HL-60 (cell line): ENCODE results near the gene CFAP61.

Source experiments
- DNase-seq, 2 experiments: peaks; one replicate each; pipeline ENCODE4 v3.0.0-alpha.2; 2010 to 2020; ENCODE audit warnings: low read depth in 1 of 2, low spot score in 1 of 2
- H3K27ac ChIP-seq: fragments of 250-450 bp; sonication (Bioruptor Pico); replicated peaks from 2 replicates; pipeline ENCODE4 v1.5.1; 2020; ENCODE audit warnings: mild to moderate bottlenecking, moderate library complexity
- H3K27me3 ChIP-seq: fragments of 250-450 bp; sonication (Bioruptor Pico); 2 replicates; pipeline ENCODE4 v1.5.1; 2021; ENCODE audit warnings: mild to moderate bottlenecking, moderate library complexity; ENCODE audit not compliant: insufficient read depth, poor library complexity, severe bottlenecking
- H3K4me3 ChIP-seq: replicated peaks from 2 replicates; pipeline ENCODE4 v1.5.1; 2011; ENCODE audit warnings: mild to moderate bottlenecking, control low read depth, low read length; ENCODE audit not compliant: insufficient read depth
- GABPA ChIP-seq: IDR thresholded peaks from 2 replicates; pipeline ENCODE4 v1.6.1; 2012; ENCODE audit warnings: low read depth
- POLR2AphosphoS5 ChIP-seq: IDR thresholded peaks from 2 replicates; pipeline ENCODE4 v1.6.1; 2012; ENCODE audit warnings: low read depth
- SPI1 ChIP-seq: IDR thresholded peaks from 2 replicates; pipeline ENCODE4 v1.6.1; 2012; ENCODE audit warnings: low read depth, mild to moderate bottlenecking, borderline replicate concordance
- TF ChIP-seq, protein P1 (sequence below): IDR thresholded peaks from one replicate; pipeline ENCODE4 v1.5.1; 2011; ENCODE audit warnings: low read length, control low read depth, inconsistent platforms; ENCODE audit not compliant: insufficient read depth
- TF ChIP-seq, protein P2 (sequence below): IDR thresholded peaks from 2 replicates; pipeline ENCODE4 v1.6.1; 2012; ENCODE audit warnings: low read depth; ENCODE audit not compliant: insufficient replicate concordance

CFAP61 gene

DNA sequence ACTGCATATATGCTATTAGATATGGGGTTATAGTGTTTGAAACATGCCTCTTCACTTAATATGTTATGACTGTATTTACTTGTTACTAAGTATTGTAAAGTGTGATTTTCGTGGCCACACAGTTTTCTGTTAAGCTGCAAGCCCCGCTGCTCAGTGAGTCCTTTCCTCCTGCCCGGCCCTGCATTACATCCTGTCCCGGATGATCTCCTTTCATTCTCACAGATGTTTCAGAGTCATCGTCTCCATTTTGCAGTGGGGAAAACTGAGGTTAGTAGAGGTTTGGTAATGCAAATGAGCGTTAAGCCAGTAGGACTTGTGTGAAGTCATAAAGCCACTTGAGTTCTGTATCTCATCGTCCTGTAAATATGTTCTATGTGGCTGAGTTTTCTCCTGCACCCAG is 155.5 kb downstream of the CFAP61 start:
- H3K4me3 ChIP-seq: no peak overlapping the region
- H3K27me3 ChIP-seq: no peaks in the 10 kb centered on the region
- no peak for TF ChIP-seq GABPA
- TF ChIP-seq, protein P1, sequence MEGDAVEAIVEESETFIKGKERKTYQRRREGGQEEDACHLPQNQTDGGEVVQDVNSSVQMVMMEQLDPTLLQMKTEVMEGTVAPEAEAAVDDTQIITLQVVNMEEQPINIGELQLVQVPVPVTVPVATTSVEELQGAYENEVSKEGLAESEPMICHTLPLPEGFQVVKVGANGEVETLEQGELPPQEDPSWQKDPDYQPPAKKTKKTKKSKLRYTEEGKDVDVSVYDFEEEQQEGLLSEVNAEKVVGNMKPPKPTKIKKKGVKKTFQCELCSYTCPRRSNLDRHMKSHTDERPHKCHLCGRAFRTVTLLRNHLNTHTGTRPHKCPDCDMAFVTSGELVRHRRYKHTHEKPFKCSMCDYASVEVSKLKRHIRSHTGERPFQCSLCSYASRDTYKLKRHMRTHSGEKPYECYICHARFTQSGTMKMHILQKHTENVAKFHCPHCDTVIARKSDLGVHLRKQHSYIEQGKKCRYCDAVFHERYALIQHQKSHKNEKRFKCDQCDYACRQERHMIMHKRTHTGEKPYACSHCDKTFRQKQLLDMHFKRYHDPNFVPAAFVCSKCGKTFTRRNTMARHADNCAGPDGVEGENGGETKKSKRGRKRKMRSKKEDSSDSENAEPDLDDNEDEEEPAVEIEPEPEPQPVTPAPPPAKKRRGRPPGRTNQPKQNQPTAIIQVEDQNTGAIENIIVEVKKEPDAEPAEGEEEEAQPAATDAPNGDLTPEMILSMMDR: no peak
- TF ChIP-seq, protein P2, sequence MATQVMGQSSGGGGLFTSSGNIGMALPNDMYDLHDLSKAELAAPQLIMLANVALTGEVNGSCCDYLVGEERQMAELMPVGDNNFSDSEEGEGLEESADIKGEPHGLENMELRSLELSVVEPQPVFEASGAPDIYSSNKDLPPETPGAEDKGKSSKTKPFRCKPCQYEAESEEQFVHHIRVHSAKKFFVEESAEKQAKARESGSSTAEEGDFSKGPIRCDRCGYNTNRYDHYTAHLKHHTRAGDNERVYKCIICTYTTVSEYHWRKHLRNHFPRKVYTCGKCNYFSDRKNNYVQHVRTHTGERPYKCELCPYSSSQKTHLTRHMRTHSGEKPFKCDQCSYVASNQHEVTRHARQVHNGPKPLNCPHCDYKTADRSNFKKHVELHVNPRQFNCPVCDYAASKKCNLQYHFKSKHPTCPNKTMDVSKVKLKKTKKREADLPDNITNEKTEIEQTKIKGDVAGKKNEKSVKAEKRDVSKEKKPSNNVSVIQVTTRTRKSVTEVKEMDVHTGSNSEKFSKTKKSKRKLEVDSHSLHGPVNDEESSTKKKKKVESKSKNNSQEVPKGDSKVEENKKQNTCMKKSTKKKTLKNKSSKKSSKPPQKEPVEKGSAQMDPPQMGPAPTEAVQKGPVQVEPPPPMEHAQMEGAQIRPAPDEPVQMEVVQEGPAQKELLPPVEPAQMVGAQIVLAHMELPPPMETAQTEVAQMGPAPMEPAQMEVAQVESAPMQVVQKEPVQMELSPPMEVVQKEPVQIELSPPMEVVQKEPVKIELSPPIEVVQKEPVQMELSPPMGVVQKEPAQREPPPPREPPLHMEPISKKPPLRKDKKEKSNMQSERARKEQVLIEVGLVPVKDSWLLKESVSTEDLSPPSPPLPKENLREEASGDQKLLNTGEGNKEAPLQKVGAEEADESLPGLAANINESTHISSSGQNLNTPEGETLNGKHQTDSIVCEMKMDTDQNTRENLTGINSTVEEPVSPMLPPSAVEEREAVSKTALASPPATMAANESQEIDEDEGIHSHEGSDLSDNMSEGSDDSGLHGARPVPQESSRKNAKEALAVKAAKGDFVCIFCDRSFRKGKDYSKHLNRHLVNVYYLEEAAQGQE: no peak
- no peak for TF ChIP-seq POLR2AphosphoS5
- TF ChIP-seq SPI1: no peak
- no peak overlapping the region for H3K27ac ChIP-seq
- no peak for DNase-seq

- no peak for DNase-seq
- no peak for TF ChIP-seq POLR2AphosphoS5
- TF ChIP-seq SPI1: no peak
- TF ChIP-seq, protein P1: no peak
- H3K27me3 ChIP-seq: no peaks in the 10 kb centered on the region
- H3K4me3 ChIP-seq: no peak overlapping the region
- no peak overlapping the region for H3K27ac ChIP-seq
Observed at GRCh38 chr20:20209684-20210083, 157.4 kb downstream of the CFAP61 start.

GRCh38 chr20:20210327-20210726 is 158.0 kb downstream of the CFAP61 start:
- Histone ChIP-seq H3K4me3 (no peak overlapping the region), H3K27ac (no peak overlapping the region), H3K27me3 (no peaks in the 10 kb centered on the region)
- no peak for DNase-seq
- TF ChIP-seq POLR2AphosphoS5 (no peak), GABPA (no peak)
- TF ChIP-seq, protein P2: no peak

DNA sequence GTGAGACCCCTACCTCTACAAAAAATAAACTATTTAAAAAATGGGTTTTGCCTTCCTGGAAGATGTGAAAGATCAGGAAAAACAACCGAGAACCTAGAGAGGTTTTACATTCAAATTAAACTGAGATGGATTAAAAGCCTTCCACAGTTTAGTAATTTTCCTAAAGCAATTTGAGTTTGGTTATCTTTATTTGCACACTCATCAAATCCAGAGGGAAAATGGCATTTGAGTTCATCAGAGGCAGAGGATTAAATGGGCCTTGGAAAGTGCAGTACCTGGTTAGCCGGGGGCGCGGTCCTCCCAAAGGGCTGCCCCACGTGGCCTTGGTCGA is 158.6 kb downstream of the CFAP61 start:
- DNase-seq: no peak
- Histone ChIP-seq H3K27me3 (no peaks in the 10 kb centered on the region), H3K4me3 (no peak overlapping the region), H3K27ac (no peak overlapping the region)
- TF ChIP-seq POLR2AphosphoS5: no peak
- TF ChIP-seq SPI1: no peak
- TF ChIP-seq, protein P2: no peak
- TF ChIP-seq GABPA: no peak
- TF ChIP-seq, protein P1: no peak
